HepG2 (cell line): ENCODE results near the gene SEMA5B. TPM values are rescaled to one million over a fixed set of nuclear protein-coding genes. Genes with fewer than 3 reads are reported as not detected.

Experiments used
- CC2D1A ChIP-seq: sonication (generic); formaldehyde crosslinking; IDR thresholded peaks from 2 replicates; pipeline ENCODE4 v1.8.1; 2023; ENCODE audit warnings: mild to moderate bottlenecking, missing genetic modification reagents
- CCAR2 ChIP-seq: fragments of 200-400 bp; formaldehyde crosslinking; optimal IDR thresholded peaks from 2 replicates; pipeline ENCODE3; 2018; ENCODE audit warnings: low read depth, mild to moderate bottlenecking, low read length, moderate library complexity
- HHEX ChIP-seq: IDR thresholded peaks from 2 replicates; pipeline ENCODE4 v1.6.1; 2016; ENCODE audit warnings: control low read depth
- HOXA3 ChIP-seq: sonication (generic); formaldehyde crosslinking; IDR thresholded peaks from 2 replicates; pipeline ENCODE4 v1.5.0; 2020; ENCODE audit warnings: missing genetic modification reagents
- MNT ChIP-seq: fragments of 450-650 bp; IDR thresholded peaks from 2 replicates; pipeline ENCODE4 v1.6.1; 2016
- NBN ChIP-seq: fragments of 450-650 bp; conservative IDR thresholded peaks from 2 replicates; pipeline ENCODE4 v1.6.1; 2017
- RCOR2 ChIP-seq: IDR thresholded peaks from 2 replicates; pipeline ENCODE4 v1.6.1; 2016; ENCODE audit warnings: missing biosample characterization, missing genetic modification reagents
- SP4 ChIP-seq: sonication (generic); formaldehyde crosslinking; IDR thresholded peaks from 2 replicates; pipeline ENCODE4 v1.8.1; 2023; ENCODE audit warnings: mild to moderate bottlenecking, missing genetic modification reagents
- TEF ChIP-seq: sonication (generic); formaldehyde crosslinking; IDR thresholded peaks from 2 replicates; pipeline ENCODE4 v1.5.0; 2020; ENCODE audit warnings: missing genetic modification reagents
- TFAP4 ChIP-seq: sonication (generic); IDR thresholded peaks from 2 replicates; pipeline ENCODE4 v1.6.1; 2016; ENCODE audit warnings: low read depth, borderline replicate concordance
- TRIM22 ChIP-seq: fragments of 450-650 bp; IDR thresholded peaks from 2 replicates; pipeline ENCODE4 v1.6.1; 2017
- ZBTB33 ChIP-seq: sonication (generic); formaldehyde crosslinking; IDR thresholded peaks from 2 replicates; pipeline ENCODE4 v1.4.0; 2020; ENCODE audit warnings: missing genetic modification reagents
- ZHX1 ChIP-seq: sonication (generic); formaldehyde crosslinking; IDR thresholded peaks from 2 replicates; pipeline ENCODE4 v1.8.1; 2022; ENCODE audit warnings: low read depth, mild to moderate bottlenecking, missing genetic modification reagents
- ZNF263 ChIP-seq: sonication (generic); formaldehyde crosslinking; IDR thresholded peaks from 2 replicates; pipeline ENCODE4 v1.4.0; 2020; ENCODE audit warnings: missing genetic modification reagents
- ZNF563 ChIP-seq: sonication (generic); formaldehyde crosslinking; IDR thresholded peaks from 2 replicates; pipeline ENCODE4 v1.8.0; 2022; ENCODE audit warnings: mild to moderate bottlenecking, moderate library complexity, missing genetic modification reagents
- ZNF737 ChIP-seq: sonication (generic); formaldehyde crosslinking; IDR thresholded peaks from 2 replicates; pipeline ENCODE4 v1.5.0; 2020; ENCODE audit warnings: missing genetic modification reagents, mild to moderate bottlenecking, borderline replicate concordance
- polyA plus RNA-seq, 8 experiments: library from polyadenylated mRNA; depleted of rRNA in 3 of 8; stranded (reverse) in 7 of 8; unstranded in 1 of 8; fragments of >200 nt; fragmentation: Illumina TruSeq in 4 of 8; extraction: Trizol in 4 of 8; gene quantifications; 2 replicates each; pipeline versions ENCODE4 v1.2.1 to v1.2.3, GENCODE V29; 2011 to 2016; ENCODE audit warnings: low read depth in 4 of 8, missing spikeins in 1 of 8, mixed read lengths in 1 of 8; ENCODE audit not compliant: insufficient read depth in 1 of 8
- total RNA-seq, 5 experiments: library from RNA; depleted of rRNA; stranded (reverse); fragments of >200 nt; fragmentation: Illumina TruSeq; extraction: Trizol; gene quantifications; 2 replicates each; pipeline ENCODE4 v1.2.3, GENCODE V29; 2016; ENCODE audit warnings: low read depth in 1 of 5

SEMA5B gene
- total and polyA plus RNA-seq, 2 of the 13 experiments (the other 11 are each of a cell fraction or from before 2014, with no cell fraction given), result not detected

GRCh38 chr3:122893754-122894668, 133.6 kb downstream of the SEMA5B start (continued):
- no peak for TF ChIP-seq TEF (CRISPR knock-in tag)
- TF ChIP-seq CCAR2, result no peak
- no peak for TF ChIP-seq MNT
- TF ChIP-seq ZBTB33 (CRISPR knock-in tag), result 0 out of 2 replicates have a peak, but pooled peaks have one; percentile 30
- 0 out of 2 replicates have a peak, but pooled peaks have one; percentile 45 for TF ChIP-seq HHEX
- TF ChIP-seq ZNF737, result no peak
- peak; percentile 76 for TF ChIP-seq TFAP4
- TF ChIP-seq NBN, result no peak
- no peak for TF ChIP-seq CC2D1A (CRISPR knock-in tag)
- TF ChIP-seq ZNF263, result peak; percentile 90
- TF ChIP-seq ZHX1 (CRISPR knock-in tag), result 0 out of 2 replicates have a peak, but pooled peaks have one; percentile 73
- TF ChIP-seq TRIM22, result no peak
- peak; percentile 65; the same call in 1 of the 2 replicates for TF ChIP-seq HOXA3 (CRISPR knock-in tag)
- TF ChIP-seq SP4, result peak; percentile 43; the same call in 1 of the 2 replicates
- TF ChIP-seq ZNF563, result 0 out of 2 replicates have a peak, but pooled peaks have one; percentile 27
- peak; percentile 39; the same call in 1 of the 2 replicates for TF ChIP-seq RCOR2 (CRISPR knock-in tag)
